H1 (cell line): Measurements from ENCODE around the gene CD164. TPM values are rescaled to one million over a fixed set of nuclear protein-coding genes. Genes with fewer than 3 reads are reported as not detected.

Experiments used
- CTCF ChIA-PET: fragments of 300-600 bp; sonication (Branson Sonifier 250); formaldehyde crosslinking; loops from one replicate; lab custom pipeline; 2021; ENCODE audit not compliant: partially characterized antibody; lab: Charles Lee
- POLR2A ChIA-PET: fragments of 300-600 bp; sonication (Branson Sonifier 250); formaldehyde crosslinking; loops from one replicate; lab custom pipeline; 2021; ENCODE audit warnings: inconsistent platforms; ENCODE audit not compliant: partially characterized antibody; lab: Charles Lee
- DNase-seq, 2 experiments: peaks; one replicate each; pipeline versions ENCODE4 v3.0.0 to v3.0.0-alpha.2; 2010 to 2022; ENCODE audit warnings: low spot score in 2 of 2, low read depth in 1 of 2, mixed read lengths in 1 of 2
- FAIRE-seq: peaks from 2 replicates; lab custom pipeline; 2011; peaks lifted over from hg19 to GRCh38; lab: Jason Lieb, UNC
- H2AFZ ChIP-seq: 2 replicates; pipeline ENCODE4 v1.8.1; 2012; ENCODE audit warnings: low read length, inconsistent platforms
- H2AK5ac ChIP-seq: 2 replicates; pipeline ENCODE4 v1.6.1; 2013; ENCODE audit warnings: low read depth, low read length
- H2BK120ac ChIP-seq: replicated peaks from 2 replicates; pipeline ENCODE3; 2013; ENCODE audit warnings: low read depth, low read length, inconsistent platforms
- H2BK12ac ChIP-seq: 2 replicates; pipeline ENCODE4 v1.6.1; 2013; ENCODE audit warnings: low read depth, low read length
- H2BK15ac ChIP-seq: 2 replicates; pipeline ENCODE4 v1.6.1; 2013; ENCODE audit warnings: low read length
- H2BK20ac ChIP-seq: 2 replicates; pipeline ENCODE4 v1.6.1; 2013; ENCODE audit warnings: low read length
- H2BK5ac ChIP-seq: 2 replicates; pipeline ENCODE4 v1.6.1; 2013; ENCODE audit warnings: low read depth, low read length
- H3K14ac ChIP-seq: 2 replicates; pipeline ENCODE4 v1.6.1; 2013; ENCODE audit warnings: inconsistent platforms; ENCODE audit not compliant: insufficient read length
- H3K18ac ChIP-seq: 2 replicates; pipeline ENCODE4 v1.6.1; 2013; ENCODE audit warnings: low read length; ENCODE audit errors: extremely low read depth
- H3K23ac ChIP-seq: 2 replicates; pipeline ENCODE4 v1.6.1; 2013; ENCODE audit warnings: inconsistent platforms; ENCODE audit not compliant: insufficient read length
- H3K23me2 ChIP-seq: 2 replicates; pipeline ENCODE4 v1.6.1; 2013; ENCODE audit warnings: low read depth, low read length
- H3K27ac ChIP-seq: 2 replicates; pipeline ENCODE4 v1.6.1; 2011; ENCODE audit warnings: low read depth, low read length, inconsistent platforms
- H3K27me3 ChIP-seq, 4 experiments: replicated peaks in 1 of 4; 1 replicate in 1 of 4; 2 replicates in 3 of 4; pipeline versions ENCODE4 v1.6.1 to v1.8.1; 2011 to 2013; ENCODE audit warnings: low read length in 3 of 4, mild to moderate bottlenecking in 3 of 4, inconsistent platforms in 2 of 4, mixed read lengths in 2 of 4, moderate library complexity in 1 of 4; ENCODE audit not compliant: control insufficient read depth in 3 of 4, insufficient read depth in 3 of 4; ENCODE audit errors: extremely low read depth in 1 of 4
- H3K36me3 ChIP-seq, 4 experiments: 2 replicates each; pipeline versions ENCODE4 v1.6.1 to v1.8.1; 2011 to 2013; ENCODE audit warnings: mild to moderate bottlenecking in 4 of 4, low read length in 3 of 4, moderate library complexity in 2 of 4, control low read depth in 1 of 4, inconsistent platforms in 1 of 4; ENCODE audit not compliant: insufficient read depth in 4 of 4, control insufficient read depth in 2 of 4
- H3K4ac ChIP-seq: replicated peaks from 2 replicates; pipeline ENCODE3; 2013; ENCODE audit warnings: low read length, low read depth, mixed read lengths, inconsistent platforms; ENCODE audit not compliant: insufficient read length
- H3K4me1 ChIP-seq, 4 experiments: replicated peaks in 1 of 4; 1 replicate in 1 of 4; 2 replicates in 3 of 4; pipeline versions ENCODE4 v1.6.1 to v1.8.1; 2011 to 2013; ENCODE audit warnings: low read length in 3 of 4, inconsistent platforms in 2 of 4, mixed read lengths in 1 of 4; ENCODE audit not compliant: insufficient read depth in 4 of 4, control insufficient read depth in 3 of 4
- H3K4me2 ChIP-seq, 2 experiments: 2 replicates each; pipeline versions ENCODE4 v1.6.1 to v1.8.1; 2011 to 2013; ENCODE audit warnings: low read depth in 2 of 2, low read length in 2 of 2, control low read depth in 1 of 2, inconsistent platforms in 1 of 2, mild to moderate bottlenecking in 1 of 2; ENCODE audit not compliant: insufficient read depth in 1 of 2
- H3K4me3 ChIP-seq, 4 experiments: fragments of 200-600, 300-600 bp in 1 of 4; sonication (generic), shearing (Covaris generic), sonication (Bioruptor Twin) in 1 of 4; 2 replicates each; pipeline versions ENCODE4 v1.5.1 to v1.8.1; 2011 to 2016; ENCODE audit warnings: low read length in 4 of 4, low read depth in 3 of 4, control low read depth in 2 of 4, inconsistent platforms in 2 of 4, mild to moderate bottlenecking in 2 of 4, mixed read lengths in 1 of 4, moderate library complexity in 1 of 4; ENCODE audit not compliant: insufficient read depth in 2 of 4; ENCODE audit errors: extremely low read depth in 1 of 4
- H3K56ac ChIP-seq: replicated peaks from 2 replicates; pipeline ENCODE3; 2013; ENCODE audit warnings: low read depth, mild to moderate bottlenecking, mixed read lengths, low read length, inconsistent platforms; ENCODE audit not compliant: insufficient read length
- H3K79me1 ChIP-seq: 2 replicates; pipeline ENCODE4 v1.6.1; 2013; ENCODE audit warnings: low read depth, low read length, control low read depth
- H3K79me2 ChIP-seq, 2 experiments: 2 replicates each; pipeline versions ENCODE4 v1.6.1 to v1.8.1; 2012 to 2013; ENCODE audit warnings: low read length in 2 of 2, mild to moderate bottlenecking in 2 of 2, inconsistent platforms in 1 of 2; ENCODE audit not compliant: insufficient read depth in 2 of 2, control insufficient read depth in 1 of 2
- H3K9ac ChIP-seq, 4 experiments: replicated peaks in 1 of 4; 1 replicate in 1 of 4; 2 replicates in 3 of 4; pipeline versions ENCODE4 v1.6.1 to v1.8.1; 2011 to 2013; ENCODE audit warnings: low read depth in 3 of 4, low read length in 3 of 4, control low read depth in 2 of 4, mild to moderate bottlenecking in 2 of 4, moderate library complexity in 2 of 4, inconsistent platforms in 1 of 4; ENCODE audit errors: extremely low read depth in 1 of 4
- H3K9me3 ChIP-seq, 2 experiments: 2 replicates each; pipeline versions ENCODE4 v1.6.1 to v1.8.1; 2012 to 2013; ENCODE audit warnings: mild to moderate bottlenecking in 2 of 2, moderate library complexity in 2 of 2, control low read depth in 1 of 2, inconsistent platforms in 1 of 2, low read depth in 1 of 2, low read length in 1 of 2, mixed read lengths in 1 of 2; ENCODE audit not compliant: insufficient read depth in 2 of 2
- H4K20me1 ChIP-seq, 2 experiments: replicated peaks in 1 of 2; 2 replicates each; pipeline versions ENCODE3 to v1.8.1; 2011 to 2013; ENCODE audit warnings: inconsistent platforms in 2 of 2, low read length in 2 of 2, mild to moderate bottlenecking in 1 of 2; ENCODE audit not compliant: insufficient read depth in 2 of 2, control insufficient read depth in 1 of 2
- H4K5ac ChIP-seq: 2 replicates; pipeline ENCODE4 v1.6.1; 2013; ENCODE audit warnings: low read length, low read depth, mixed read lengths, inconsistent platforms; ENCODE audit not compliant: insufficient read length
- H4K8ac ChIP-seq: 2 replicates; pipeline ENCODE4 v1.8.0; 2013; ENCODE audit warnings: mild to moderate bottlenecking, moderate library complexity, low read length, inconsistent platforms; ENCODE audit not compliant: insufficient read depth; ENCODE audit errors: extremely low read depth
- H4K91ac ChIP-seq: replicated peaks from 2 replicates; pipeline ENCODE3; 2013; ENCODE audit warnings: low read length, mixed read lengths, inconsistent platforms; ENCODE audit not compliant: insufficient read length
- CREB1 ChIP-seq: IDR thresholded peaks from 2 replicates; pipeline ENCODE4 v1.6.1; 2012; ENCODE audit warnings: inconsistent platforms
- KDM1A ChIP-seq: fragments of 200-600, 300-600 bp; sonication (generic); IDR thresholded peaks from 2 replicates; pipeline ENCODE4 v1.7.1; 2016; ENCODE audit warnings: mild to moderate bottlenecking, low read length, borderline replicate concordance
- SAP30 ChIP-seq: fragments of 300-600 bp; sonication (generic); IDR thresholded peaks from 2 replicates; pipeline ENCODE4 v1.7.1; 2012; ENCODE audit warnings: low read length, moderate library complexity, mild to moderate bottlenecking, inconsistent platforms; ENCODE audit not compliant: insufficient read depth, insufficient replicate concordance
- SP1 ChIP-seq: IDR thresholded peaks from 2 replicates; pipeline ENCODE4 v1.6.1; 2011; ENCODE audit warnings: low read depth, low read length
- TAF1 ChIP-seq: IDR thresholded peaks from 2 replicates; pipeline ENCODE4 v1.6.1; 2011; ENCODE audit warnings: mild to moderate bottlenecking, low read depth, low read length
- WGBS, 2 experiments: shearing (Covaris generic) in 1 of 2; methylation state at CpG; one replicate each; pipeline versions ENCODE4 v1.1.6 to v1.1.7; 2013 to 2015; ENCODE audit warnings: low lambda C conversion rate in 2 of 2, mixed read lengths in 2 of 2, inconsistent platforms in 1 of 2, low coverage in 1 of 2, missing lambda C conversion rate in 1 of 2; ENCODE audit not compliant: insufficient replicate concordance in 2 of 2, insufficient coverage in 1 of 2, insufficient read length in 1 of 2; ENCODE audit errors: extremely low coverage in 1 of 2, missing lambda C conversion rate in 1 of 2; 5-methylcytosine and 5-hydroxymethylcytosine counted together
- polyA plus RNA-seq, 7 experiments: library from polyadenylated mRNA; depleted of rRNA in 3 of 7; stranded (reverse) in 5 of 7; unstranded in 2 of 7; fragments of >200 nt in 5 of 7; fragments of 200-250 nt in 2 of 7; gene quantifications; 1 replicate in 5 of 7; 2 replicates in 1 of 7; 4 replicates in 1 of 7; pipeline versions ENCODE4 v1.2.1 to v1.2.3, GENCODE V29; 2011 to 2013; ENCODE audit warnings: missing spikeins in 2 of 7, mixed read lengths in 2 of 7
- total RNA-seq: library from RNA; stranded (reverse); fragmentation: NEBNext Ultra II Directional; extraction: Animal tissue kit (Norgen Biotek cat#: 25700); gene quantifications from 2 replicates; pipeline ENCODE4 v1.2.1, GENCODE V29; 2021

The CD164 gene
- total and polyA plus RNA-seq, 2 of the 8 experiments (the other 6 are each of a cell fraction or from before 2014, with no cell fraction given), result 69.3 to 94.3 TPM

DNA sequence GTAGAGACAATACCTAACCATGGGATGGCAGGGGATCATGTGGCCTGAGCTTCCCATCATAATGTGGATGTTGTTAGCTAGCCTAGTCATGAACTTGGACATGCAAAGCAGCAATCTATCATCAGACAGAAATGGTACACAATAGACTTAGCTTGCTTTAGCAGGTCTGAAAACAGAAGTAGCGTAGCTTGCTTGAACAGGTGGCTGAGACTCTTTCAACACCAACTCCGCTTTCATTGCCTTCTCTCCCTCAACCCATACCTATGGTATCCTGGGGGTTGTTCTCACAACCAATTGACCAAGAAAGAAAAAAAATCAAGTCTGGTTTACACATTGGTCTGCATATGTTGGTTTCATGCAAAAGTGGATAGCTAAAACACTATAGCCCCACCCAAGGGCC is 23.0 kb downstream of the CD164 start:
- no peak overlapping the region for H3K23ac ChIP-seq
- no peak overlapping the region for H4K8ac ChIP-seq
- FAIRE-seq (no peak), DNase-seq (no peak)
- no peak overlapping the region for H2BK20ac ChIP-seq
- no peak for TF ChIP-seq KDM1A
- no peak for TF ChIP-seq TAF1
- TF ChIP-seq SAP30, result no peak
- TF ChIP-seq SP1, result no peak
- TF ChIP-seq CREB1, result no peak
- ChIA-PET POLR2A (interaction anchor here (0.6 kb wide), 1 partner anchor 31 kb away, joined by 3 read pairs; no protein-coding TSS in a partner anchor), CTCF (interaction anchor here (0.8 to 1.4 kb wide), 3 partner anchors 9 to 123 kb away, joined by 3 to 5 read pairs (median 3); no protein-coding TSS in a partner anchor)
- no peak overlapping the region for H3K14ac ChIP-seq
- H3K4ac ChIP-seq, result no peak overlapping the region
- no peak overlapping the region for H4K91ac ChIP-seq
- H3K27ac ChIP-seq, result no peak overlapping the region
- H3K4me1 ChIP-seq, result no peaks in the 10 kb centered on the region
- H3K9me3 ChIP-seq, result peaks cover 7 to 16% of the 10 kb centered on the region in 2 experiments; a peak in 1 of 4 replicates
- no peak overlapping the region for H3K56ac ChIP-seq
- WGBS, 2 experiments, result 86% methylated on average over 2 of the region's 2 CpGs; no CpG with 5 or more reads in 1 of the 2 experiments
- no peak overlapping the region for H3K18ac ChIP-seq
- H2AK5ac ChIP-seq, result no peak overlapping the region
- no peaks in the 10 kb centered on the region for H4K20me1 ChIP-seq
- no peaks in the 10 kb centered on the region for H3K79me1 ChIP-seq
- H3K23me2 ChIP-seq, result no peaks in the 10 kb centered on the region
- no peaks in the 10 kb centered on the region for H3K27me3 ChIP-seq
- no peak overlapping the region for H3K9ac ChIP-seq
- no peak overlapping the region for H2BK12ac ChIP-seq
- no peak overlapping the region for H2AFZ ChIP-seq
- H3K36me3 ChIP-seq, result peaks cover 4 to 41% (median 23%) of the 10 kb centered on the region in 4 experiments; a peak in 7 of 8 replicates
- H3K4me3 ChIP-seq, result no peak overlapping the region
- no peaks in the 10 kb centered on the region for H3K79me2 ChIP-seq
- H3K4me2 ChIP-seq, result no peak overlapping the region
- H2BK120ac ChIP-seq, result no peak overlapping the region
- H2BK15ac ChIP-seq, result no peak overlapping the region
- no peak overlapping the region for H4K5ac ChIP-seq
- no peak overlapping the region for H2BK5ac ChIP-seq
